Stimulated activated CD4-positive, alpha-beta T cell treated with anti-CD3 and anti-CD28 coated beads, Interleukin-2, amount 100 ng/mL, for 48 hours (primary cell): ENCODE results near the gene BCDIN3D.

Experiments
- DNase-seq, 2 donors: peaks; one replicate each; pipeline ENCODE4 v3.0.0-alpha.2; 2020

The BCDIN3D gene

GRCh38 chr12:49795654-49796105 is 47.2 kb downstream of the BCDIN3D start:
- DNase-seq = no peak

GRCh38 chr12:49794811-49795653 is 47.9 kb downstream of the BCDIN3D start:
- DNase-seq = no peak

- no peak for DNase-seq
Measured at GRCh38 chr12:49794021-49794420, 48.9 kb downstream of the BCDIN3D start.

GRCh38 chr12:49793620-49794019 is 49.3 kb downstream of the BCDIN3D start:
- no peak for DNase-seq

DNA sequence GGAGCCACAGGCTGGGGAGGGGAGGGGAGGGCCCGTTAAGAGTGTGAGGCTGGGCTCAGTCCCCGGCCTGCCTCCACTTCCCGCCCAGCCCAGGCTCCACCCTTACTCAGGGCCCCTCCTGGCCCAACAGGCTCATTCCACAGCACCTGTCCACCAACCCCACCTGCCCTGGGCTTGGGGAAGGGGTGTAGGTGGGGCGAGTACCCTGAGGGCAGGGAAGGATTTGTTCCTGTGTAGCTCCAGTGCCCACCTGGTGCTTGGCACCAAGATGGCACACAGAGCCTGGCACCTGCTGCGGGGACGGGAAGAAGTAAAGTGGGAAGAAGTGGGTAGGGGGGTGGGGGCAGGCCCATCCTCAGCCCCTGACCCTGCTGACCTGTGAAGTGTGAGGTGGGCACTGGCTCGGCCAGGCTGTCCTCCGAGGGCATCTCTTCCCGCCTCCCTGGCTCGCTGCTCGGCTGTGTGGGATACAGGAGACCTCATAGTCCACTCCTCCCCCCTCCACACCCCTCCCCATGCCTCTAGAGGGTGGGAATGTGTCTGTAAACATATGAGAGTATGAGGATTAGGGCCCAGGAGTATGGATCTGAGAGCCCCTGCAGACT is 49.8 kb downstream of the BCDIN3D start:
- DNase-seq = no peak

- no peak for DNase-seq
Measured at GRCh38 chr12:49792181-49792970, 50.5 kb downstream of the BCDIN3D start.

DNA sequence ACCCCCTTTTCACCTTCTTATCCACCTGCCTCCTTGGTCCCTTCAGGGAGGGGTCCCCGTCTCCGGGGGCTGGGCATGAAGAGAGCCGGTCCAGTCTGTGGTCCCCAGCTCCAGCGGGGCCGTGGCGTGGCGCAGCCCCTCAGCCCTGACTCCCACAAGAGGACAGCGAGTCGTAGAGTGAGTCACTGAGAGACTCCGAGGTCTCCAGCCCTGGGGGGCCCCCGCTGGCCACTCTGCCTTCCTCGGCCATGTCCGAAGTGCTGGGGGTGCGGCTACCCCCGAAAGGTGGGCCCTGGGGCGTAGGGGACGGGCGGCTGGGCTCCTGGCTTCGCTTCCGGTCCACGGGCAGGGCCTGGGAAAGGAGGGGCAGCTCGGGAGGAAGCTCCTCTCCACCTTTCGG is 51.2 kb downstream of the BCDIN3D start:
- DNase-seq = no peak

DNA sequence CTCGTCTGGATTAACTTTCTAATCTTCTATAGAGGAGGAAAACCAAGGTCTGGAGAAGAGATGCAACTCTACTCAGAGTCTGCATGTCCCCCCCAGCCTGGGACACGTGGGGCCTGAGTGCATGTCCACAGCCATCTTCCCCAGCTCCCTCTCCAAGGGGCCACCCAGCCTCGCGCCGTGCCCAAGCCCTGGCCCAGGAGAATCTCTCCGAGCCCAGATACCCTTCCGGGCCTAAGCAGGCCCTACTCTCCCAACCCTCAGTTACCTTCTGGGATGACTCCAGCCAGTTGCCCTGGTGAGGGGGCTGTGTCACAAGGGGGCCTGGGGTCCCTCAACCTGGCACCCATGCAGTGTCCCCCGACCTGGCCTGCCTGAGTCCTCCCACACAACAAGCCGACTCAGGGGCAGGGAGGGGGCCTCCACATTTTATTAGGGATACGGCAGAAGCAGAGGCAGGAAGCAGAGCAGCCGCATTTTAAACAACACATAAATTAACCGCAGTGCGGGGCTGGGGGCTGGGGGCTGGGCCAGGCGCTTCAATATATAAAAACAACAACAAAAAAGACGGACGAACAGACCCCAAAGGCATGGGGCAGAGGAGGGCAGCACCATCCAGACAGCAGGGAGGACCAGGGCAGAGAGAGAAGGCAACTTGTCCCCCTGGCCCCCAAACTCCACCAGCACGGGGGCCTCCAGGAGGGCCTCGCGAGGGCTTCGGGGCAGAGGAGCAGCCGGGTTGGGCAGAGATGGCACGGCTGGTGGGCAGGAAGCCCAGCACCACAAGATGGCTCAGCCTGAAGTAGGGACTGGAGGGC is 52.0 kb downstream of the BCDIN3D start:
- no peak for DNase-seq

DNA sequence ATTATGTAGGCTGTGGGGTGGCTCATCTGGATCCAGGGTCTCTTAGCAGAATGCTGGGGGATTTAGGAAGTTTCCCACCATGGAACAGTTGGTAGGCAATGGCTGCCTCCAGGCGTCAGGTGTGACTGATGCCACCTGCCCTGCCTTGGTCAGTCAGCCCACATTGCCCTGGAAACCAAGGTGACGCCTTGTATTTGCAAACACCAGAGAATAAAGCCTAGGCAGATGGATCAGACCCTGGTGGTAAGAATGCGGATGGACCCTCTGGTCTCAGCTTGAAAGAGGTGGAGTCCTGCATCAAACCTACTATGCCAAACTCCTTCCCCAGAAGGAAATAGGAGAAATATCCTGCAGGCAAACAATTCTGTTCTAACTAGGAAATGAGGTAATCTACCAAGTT is 52.9 kb downstream of the BCDIN3D start:
- no peak for DNase-seq

DNA sequence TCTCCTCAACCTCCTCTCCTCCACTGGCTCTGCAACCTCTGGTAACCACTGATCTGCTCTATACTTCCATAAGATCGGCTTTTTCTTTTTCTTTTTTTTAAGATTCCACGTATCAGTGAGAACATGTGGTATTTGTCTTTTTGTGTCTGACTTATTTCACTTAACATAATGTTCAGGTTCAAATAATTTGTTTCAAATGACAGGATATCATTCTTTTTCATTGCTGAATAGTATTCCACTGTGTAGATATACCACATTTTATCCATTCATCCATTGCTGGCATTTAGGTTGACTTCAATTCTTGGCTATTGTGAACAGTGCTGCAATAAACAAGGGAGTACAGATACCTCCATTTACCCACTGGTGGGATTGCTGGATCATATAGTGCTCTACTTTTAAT is 55.2 kb downstream of the BCDIN3D start:
- DNase-seq = no peak
